Mammary epithelial cell (primary cell): ENCODE results near the gene LRATD1.

Source experiments
- EZH2 ChIP-seq: IDR thresholded peaks from 2 replicates; pipeline ENCODE4 v1.6.1; 2012; ENCODE audit warnings: low read length, inconsistent platforms, borderline replicate concordance
- TF ChIP-seq, protein P1 (sequence below), 2 donors: IDR thresholded peaks in 1 of 2; conservative IDR thresholded peaks in 1 of 2; 2 replicates each; pipeline ENCODE4 v1.5.1; 2011 to 2012; ENCODE audit warnings: inconsistent platforms in 2 of 2, low read length in 2 of 2, mild to moderate bottlenecking in 2 of 2, control low read depth in 1 of 2, low read depth in 1 of 2; ENCODE audit not compliant: insufficient read depth in 1 of 2; ENCODE audit errors: extremely low read depth in 1 of 2

DNA sequence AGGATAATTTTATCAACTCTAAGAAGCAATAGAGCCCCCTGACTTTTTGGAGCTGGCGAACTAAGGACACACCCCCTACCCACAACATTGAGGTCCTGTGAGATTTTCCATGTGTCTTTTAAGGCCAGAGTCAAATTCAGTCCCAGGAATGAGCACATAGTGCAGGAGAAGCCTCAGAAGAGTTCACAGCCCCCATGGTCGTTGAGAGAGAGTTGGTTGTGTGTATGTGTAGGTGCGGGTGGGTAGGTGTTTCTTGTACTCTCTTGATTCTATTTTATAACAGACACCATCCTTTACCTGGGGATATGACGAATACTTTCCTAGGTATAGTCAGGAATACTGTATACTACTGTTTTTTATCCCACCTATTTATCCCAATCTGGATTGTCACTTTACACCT, 8.6 kb downstream of the LRATD1 start:
- TF ChIP-seq, protein P1, sequence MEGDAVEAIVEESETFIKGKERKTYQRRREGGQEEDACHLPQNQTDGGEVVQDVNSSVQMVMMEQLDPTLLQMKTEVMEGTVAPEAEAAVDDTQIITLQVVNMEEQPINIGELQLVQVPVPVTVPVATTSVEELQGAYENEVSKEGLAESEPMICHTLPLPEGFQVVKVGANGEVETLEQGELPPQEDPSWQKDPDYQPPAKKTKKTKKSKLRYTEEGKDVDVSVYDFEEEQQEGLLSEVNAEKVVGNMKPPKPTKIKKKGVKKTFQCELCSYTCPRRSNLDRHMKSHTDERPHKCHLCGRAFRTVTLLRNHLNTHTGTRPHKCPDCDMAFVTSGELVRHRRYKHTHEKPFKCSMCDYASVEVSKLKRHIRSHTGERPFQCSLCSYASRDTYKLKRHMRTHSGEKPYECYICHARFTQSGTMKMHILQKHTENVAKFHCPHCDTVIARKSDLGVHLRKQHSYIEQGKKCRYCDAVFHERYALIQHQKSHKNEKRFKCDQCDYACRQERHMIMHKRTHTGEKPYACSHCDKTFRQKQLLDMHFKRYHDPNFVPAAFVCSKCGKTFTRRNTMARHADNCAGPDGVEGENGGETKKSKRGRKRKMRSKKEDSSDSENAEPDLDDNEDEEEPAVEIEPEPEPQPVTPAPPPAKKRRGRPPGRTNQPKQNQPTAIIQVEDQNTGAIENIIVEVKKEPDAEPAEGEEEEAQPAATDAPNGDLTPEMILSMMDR (conservative IDR thresholded peaks at IDR 0.05 in 1 of 2, IDR thresholded peaks at IDR 0.05 in 1 of 2; ENCODE audit: extremely low read depth in 1 of 2, insufficient read depth in 1 of 2, low read depth in 1 of 2, low read length in 2 of 2), result no peak
- no peak for TF ChIP-seq EZH2
